Colonic mucosa (tissue), 4 donors: ENCODE measurements around the gene TAF10. TPM values are rescaled to one million over a fixed set of nuclear protein-coding genes. Genes with fewer than 3 reads are reported as not detected.
A peak's percentile ranks its signal among the peaks of the same experiment; 100 is the strongest.

Experiments used
- DNase-seq: peaks from one replicate; pipeline ENCODE4 v3.0.0-alpha.2; 2020
- H3K27ac ChIP-seq: fragments of 200-600 bp; one replicate; pipeline ENCODE4 v1.8.0; 2021
- H3K27me3 ChIP-seq: fragments of 200-600 bp; one replicate; pipeline ENCODE4 v1.8.0; 2021
- H3K36me3 ChIP-seq: fragments of 200-600 bp; one replicate; pipeline ENCODE4 v1.8.0; 2021
- H3K4me1 ChIP-seq: fragments of 200-600 bp; one replicate; pipeline ENCODE4 v1.8.0; 2021; ENCODE audit warnings: mild to moderate bottlenecking
- H3K4me3 ChIP-seq: fragments of 200-600 bp; one replicate; pipeline ENCODE4 v1.8.0; 2021
- H3K9ac ChIP-seq, 2 donors: one replicate each; pipeline ENCODE4 v1.7.0; 2013; ENCODE audit warnings: control low read depth in 2 of 2, low read depth in 2 of 2, low read length in 2 of 2
- H3K9me3 ChIP-seq: fragments of 200-600 bp; one replicate; pipeline ENCODE4 v1.8.0; 2021
- intact Hi-C: fragments of 100-400 bp; cut with DNase I; formaldehyde crosslinking; loops from one replicate; pipeline ENCODE4 v1.14.1; 2022
- total RNA-seq, 2 donors: library from RNA; stranded (reverse); fragmentation: NEBNext Ultra II Directional in 1 of 2; extraction: Animal tissue kit (Norgen Biotek cat#: 25700) in 1 of 2; gene quantifications; one replicate each; pipeline ENCODE4 v1.2.1, GENCODE V29; 2021
- TF ChIP-seq, protein P1 (sequence below): fragments of 200-600 bp; IDR thresholded peaks from one replicate; pipeline ENCODE4 v1.8.0; 2022; ENCODE audit warnings: antibody characterized with exemption, mild to moderate bottlenecking
- donor health status: healthy.
- donor health status: DM: no; HTN: no; CAD: no.
- donor health status: DM: no; HTN: no; CAD: no.

The TAF10 gene
- total RNA-seq, 2 donors from 2014 or later: 123 to 142 TPM

DNA sequence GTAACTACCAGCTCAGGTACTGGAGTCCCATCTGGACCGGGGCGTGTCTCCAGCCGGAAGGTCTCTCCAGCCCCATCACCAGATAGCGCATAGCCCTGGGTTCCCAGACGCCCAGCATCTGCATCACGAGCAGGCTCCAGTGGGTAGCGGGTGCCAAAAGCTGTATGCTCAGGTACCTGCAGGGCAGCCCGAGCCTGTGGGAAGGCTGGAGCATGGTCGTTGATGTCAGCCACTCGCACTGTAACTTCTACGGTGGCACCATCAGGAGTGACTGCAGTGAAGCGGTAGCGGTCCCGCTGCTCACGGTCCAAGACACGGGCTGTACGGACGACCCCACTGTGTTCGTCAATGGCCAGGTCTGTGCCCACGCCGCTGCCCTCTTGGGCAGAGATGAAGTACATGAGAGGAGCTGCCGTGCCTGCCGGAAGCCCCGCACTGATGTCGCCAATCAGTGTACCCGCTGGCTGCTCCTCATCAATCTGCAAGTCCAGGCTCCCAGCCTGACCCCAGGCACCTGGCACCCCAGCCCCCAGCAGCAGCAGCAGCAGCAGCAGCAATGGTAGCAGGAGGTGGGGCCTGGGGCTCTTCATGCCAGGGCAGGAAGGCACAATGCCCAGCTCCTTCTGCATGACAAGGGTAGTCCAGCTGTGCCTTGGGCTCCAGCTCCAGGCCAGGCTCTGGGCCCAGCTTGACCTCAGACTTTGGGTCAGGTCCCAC, 29.1 kb upstream of the TAF10 start:
- H3K4me3 ChIP-seq: no peak overlapping the region
- no peaks in the 10 kb centered on the region for H3K4me1 ChIP-seq
- no peak for DNase-seq
- H3K36me3 ChIP-seq: no peaks in the 10 kb centered on the region
- H3K27ac ChIP-seq: no peak overlapping the region
- no peak overlapping the region for H3K9ac ChIP-seq
- intact Hi-C loops: no loop called here
- H3K27me3 ChIP-seq: no peaks in the 10 kb centered on the region
- TF ChIP-seq, protein P1, sequence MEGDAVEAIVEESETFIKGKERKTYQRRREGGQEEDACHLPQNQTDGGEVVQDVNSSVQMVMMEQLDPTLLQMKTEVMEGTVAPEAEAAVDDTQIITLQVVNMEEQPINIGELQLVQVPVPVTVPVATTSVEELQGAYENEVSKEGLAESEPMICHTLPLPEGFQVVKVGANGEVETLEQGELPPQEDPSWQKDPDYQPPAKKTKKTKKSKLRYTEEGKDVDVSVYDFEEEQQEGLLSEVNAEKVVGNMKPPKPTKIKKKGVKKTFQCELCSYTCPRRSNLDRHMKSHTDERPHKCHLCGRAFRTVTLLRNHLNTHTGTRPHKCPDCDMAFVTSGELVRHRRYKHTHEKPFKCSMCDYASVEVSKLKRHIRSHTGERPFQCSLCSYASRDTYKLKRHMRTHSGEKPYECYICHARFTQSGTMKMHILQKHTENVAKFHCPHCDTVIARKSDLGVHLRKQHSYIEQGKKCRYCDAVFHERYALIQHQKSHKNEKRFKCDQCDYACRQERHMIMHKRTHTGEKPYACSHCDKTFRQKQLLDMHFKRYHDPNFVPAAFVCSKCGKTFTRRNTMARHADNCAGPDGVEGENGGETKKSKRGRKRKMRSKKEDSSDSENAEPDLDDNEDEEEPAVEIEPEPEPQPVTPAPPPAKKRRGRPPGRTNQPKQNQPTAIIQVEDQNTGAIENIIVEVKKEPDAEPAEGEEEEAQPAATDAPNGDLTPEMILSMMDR: no peak
- H3K9me3 ChIP-seq: no peaks in the 10 kb centered on the region

DNA sequence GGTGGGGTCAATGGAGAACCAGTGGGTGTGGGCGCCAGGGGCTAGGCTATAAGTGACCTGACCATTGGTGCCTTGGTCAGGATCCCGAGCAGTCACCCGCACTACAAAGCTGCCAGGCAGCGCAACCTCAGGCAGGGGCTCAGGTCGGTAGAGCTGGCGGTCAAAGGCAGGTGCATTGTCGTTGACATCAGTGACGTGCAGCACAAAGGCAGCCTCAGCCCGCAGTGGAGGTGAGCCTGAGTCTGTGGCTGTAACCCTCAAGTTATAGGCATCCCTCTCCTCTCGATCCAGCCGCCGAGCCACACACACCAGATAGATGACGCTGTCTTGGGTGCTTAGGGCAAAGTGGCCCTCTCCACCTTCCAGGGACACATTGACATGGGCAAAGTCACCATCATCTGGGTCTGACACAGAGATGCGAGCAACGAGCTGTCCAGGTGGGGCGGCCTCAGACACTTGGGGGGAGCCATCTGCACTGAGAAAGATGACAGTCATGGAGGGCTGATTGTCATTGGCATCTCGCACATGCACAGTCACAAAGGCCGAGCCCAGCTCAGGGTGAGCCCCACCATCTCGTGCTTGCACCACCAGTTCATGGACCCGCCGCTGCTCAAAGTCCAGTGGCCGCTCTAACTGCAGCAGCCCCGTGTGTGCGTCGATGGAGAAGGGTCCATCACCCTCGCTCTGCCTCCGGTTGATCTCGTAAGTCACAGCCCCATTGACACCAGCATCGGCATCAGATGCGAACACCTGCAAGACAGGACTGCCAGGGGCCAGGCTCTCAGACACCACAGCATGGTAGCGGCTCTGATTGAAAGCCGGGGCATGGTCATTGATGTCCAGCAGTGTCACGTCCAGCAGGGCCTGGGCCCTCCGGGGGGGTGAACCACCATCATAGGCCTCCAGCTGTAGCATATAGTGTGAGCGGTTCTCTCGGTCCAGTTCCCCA, 28.3 kb upstream of the TAF10 start:
- no peak overlapping the region for H3K27ac ChIP-seq
- no peaks in the 10 kb centered on the region for H3K4me1 ChIP-seq
- intact Hi-C loops: no loop called here
- H3K4me3 ChIP-seq: no peak overlapping the region
- no peaks in the 10 kb centered on the region for H3K36me3 ChIP-seq
- no peaks in the 10 kb centered on the region for H3K27me3 ChIP-seq
- TF ChIP-seq, protein P1: no peak
- no peaks in the 10 kb centered on the region for H3K9me3 ChIP-seq
- H3K9ac ChIP-seq: no peak overlapping the region
- DNase-seq: no peak

DNA sequence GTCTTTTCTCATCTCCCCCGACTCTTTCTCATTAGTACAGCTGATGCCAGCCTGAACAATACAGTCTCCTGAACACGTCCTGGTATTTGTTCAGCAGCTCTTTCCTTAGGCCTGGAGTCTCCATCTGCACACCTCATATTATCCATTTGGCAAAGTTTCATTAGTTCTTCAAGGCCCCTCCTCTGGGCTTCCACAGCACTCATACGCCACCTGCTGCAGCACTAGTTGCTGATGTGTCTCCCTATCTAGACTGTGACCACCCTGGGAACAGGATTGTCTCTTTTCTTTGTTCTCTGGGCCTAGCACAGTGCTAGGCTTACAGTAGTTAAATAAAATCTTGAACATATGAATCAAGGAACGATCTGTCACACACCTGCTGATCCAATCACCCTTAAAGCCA, 26.4 kb upstream of the TAF10 start:
- no peaks in the 10 kb centered on the region for H3K27me3 ChIP-seq
- peak overlapping the region; percentile 5 to 19 for H3K9ac ChIP-seq
- TF ChIP-seq, protein P1: no peak
- no peak overlapping the region for H3K27ac ChIP-seq
- no peaks in the 10 kb centered on the region for H3K9me3 ChIP-seq
- H3K4me1 ChIP-seq: peaks cover 5% of the 10 kb centered on the region
- no peaks in the 10 kb centered on the region for H3K36me3 ChIP-seq
- intact Hi-C loops: no loop called here
- H3K4me3 ChIP-seq: no peak overlapping the region
- no peak for DNase-seq

DNA sequence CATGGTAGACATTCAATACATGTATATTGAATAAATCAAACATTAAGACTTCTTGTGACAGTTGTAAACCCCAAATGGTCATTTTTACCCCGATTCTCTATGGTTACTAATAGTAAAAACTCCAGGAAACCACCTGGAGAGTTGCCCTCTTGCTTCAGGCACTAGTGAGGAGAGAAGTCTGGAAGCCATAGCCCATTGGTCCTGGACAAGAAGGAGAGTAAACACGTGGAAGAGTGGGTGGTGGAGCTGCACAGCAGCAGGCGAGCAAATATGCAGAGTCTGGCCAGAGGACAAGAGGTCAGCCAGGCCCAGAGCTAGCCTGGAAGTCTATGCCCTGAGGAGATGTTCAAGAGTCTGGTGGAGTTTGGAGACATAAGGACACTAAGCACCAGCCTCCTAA, 25.9 kb upstream of the TAF10 start:
- intact Hi-C loops: no loop called here
- Histone ChIP-seq H3K27ac (peak overlapping the region; percentile 64), H3K9ac (peak overlapping the region in 1 of 2 donors; percentile 19), H3K36me3 (no peaks in the 10 kb centered on the region), H3K4me3 (no peak overlapping the region), H3K9me3 (no peaks in the 10 kb centered on the region), H3K27me3 (no peaks in the 10 kb centered on the region), H3K4me1 (peaks cover 5% of the 10 kb centered on the region)
- no peak for DNase-seq
- TF ChIP-seq, protein P1: no peak

DNA sequence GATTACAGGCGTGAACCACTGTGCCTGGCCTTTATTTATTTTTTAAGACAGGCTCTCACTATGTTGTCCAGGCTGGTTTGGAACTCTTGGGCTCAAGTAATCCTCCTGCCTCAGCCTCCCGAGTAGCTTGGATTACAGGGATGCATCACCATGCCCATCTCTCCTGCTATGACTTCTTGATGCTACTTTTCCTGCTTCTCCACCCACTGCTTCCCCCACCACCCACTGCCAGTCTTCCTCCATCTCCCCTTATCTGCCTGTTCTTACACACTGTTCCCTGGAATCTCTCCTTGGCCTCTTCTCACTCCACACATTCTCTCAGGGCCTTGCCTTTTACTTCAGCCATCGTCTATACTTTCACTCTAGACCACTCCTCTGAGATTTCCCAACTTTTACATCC, 24.5 kb upstream of the TAF10 start:
- TF ChIP-seq, protein P1: no peak
- Histone ChIP-seq H3K36me3 (no peaks in the 10 kb centered on the region), H3K27me3 (no peaks in the 10 kb centered on the region), H3K27ac (peak overlapping the region; percentile 64), H3K4me3 (no peak overlapping the region), H3K9me3 (no peaks in the 10 kb centered on the region), H3K9ac (no peak overlapping the region), H3K4me1 (peaks cover 5% of the 10 kb centered on the region)
- intact Hi-C loops: no loop called here
- no peak for DNase-seq
